ENCODE measurements around the gene PPARG.
"Not testable (repeated sequence)": the region's sequence is repeated elsewhere in the genome, so short reads cannot be mapped to it uniquely, and the experiment has no call there.

PPARG gene

DNA sequence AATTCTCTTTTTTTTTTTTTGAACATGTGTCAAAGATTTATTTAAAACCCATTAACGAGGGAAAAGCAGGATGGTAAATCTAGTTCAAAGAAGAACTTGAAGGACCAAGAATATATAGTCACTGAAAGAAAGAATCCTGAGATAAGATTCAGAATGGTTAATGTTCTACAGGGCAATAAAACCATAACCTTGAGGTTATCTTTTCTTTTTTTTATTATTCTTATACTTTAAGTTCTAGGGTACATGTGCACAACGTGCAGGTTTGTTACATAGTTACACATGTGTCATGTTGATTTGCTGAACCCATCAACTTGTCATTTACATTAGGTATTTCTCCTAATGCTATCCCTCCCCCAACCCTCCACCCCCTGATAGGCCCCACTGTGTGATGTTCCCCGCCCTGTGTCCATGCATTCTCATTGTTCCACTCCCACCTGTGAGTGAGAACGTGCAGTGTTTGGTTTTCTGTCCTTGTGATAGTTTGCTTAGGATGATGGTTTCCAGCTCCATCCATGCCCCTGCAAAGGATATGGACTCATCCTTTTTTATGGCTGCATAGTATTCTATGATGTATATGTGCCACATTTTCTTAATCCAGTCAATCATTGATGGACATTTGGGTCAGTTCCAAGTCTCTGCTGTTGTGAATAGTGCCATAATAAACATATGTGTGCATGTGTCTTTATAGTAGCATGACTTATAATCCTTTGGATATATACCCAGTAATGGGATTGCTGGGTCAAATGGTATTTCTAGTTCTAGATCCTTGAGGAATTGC, 97.8 kb downstream of the PPARG start:
- H3K4me1 ChIP-seq (ENCODE audit: control insufficient read depth in 1 of 2, insufficient read depth in 2 of 2, low read length in 2 of 2); H3K9me3 ChIP-seq (ENCODE audit: control insufficient read depth in 1 of 2, low read length in 2 of 2); H3K27ac ChIP-seq (ENCODE audit: low read length); H3K36me3 ChIP-seq (ENCODE audit: control insufficient read depth in 1 of 2, insufficient read depth in 2 of 2, low read length in 2 of 2); H3K4me3 ChIP-seq (ENCODE audit: low read depth in 1 of 2, low read length in 2 of 2); H3K27me3 ChIP-seq (ENCODE audit: low read depth, low read length): not testable (repeated sequence)

DNA sequence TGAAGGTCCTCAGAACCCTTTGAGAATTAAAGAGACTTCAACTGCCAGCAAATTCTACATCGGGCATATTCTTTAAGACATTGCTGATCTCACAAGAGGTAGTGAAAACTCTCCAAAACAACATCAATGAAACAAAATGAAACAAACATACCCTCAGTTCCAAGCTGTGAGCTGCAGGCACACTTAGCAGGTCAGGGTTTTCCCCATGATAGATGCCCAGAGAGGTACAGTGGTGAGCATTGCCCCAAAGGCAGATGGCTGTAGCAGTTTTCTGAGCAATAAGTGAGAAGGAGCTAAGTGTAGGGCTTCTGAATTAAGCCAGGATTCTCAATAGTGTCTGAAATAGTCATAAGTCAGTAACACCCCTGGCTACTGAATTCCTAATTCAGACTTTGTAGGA, 99.3 kb downstream of the PPARG start:
- Histone ChIP-seq H3K36me3 (ENCODE audit: control insufficient read depth in 1 of 2, insufficient read depth in 2 of 2, low read length in 2 of 2) (no peaks in the 10 kb centered on the region), H3K4me3 (ENCODE audit: low read depth in 1 of 2, low read length in 2 of 2) (no peak overlapping the region), H3K4me1 (ENCODE audit: control insufficient read depth in 1 of 2, insufficient read depth in 2 of 2, low read length in 2 of 2) (no peaks in the 10 kb centered on the region), H3K9me3 (ENCODE audit: control insufficient read depth in 1 of 2, low read length in 2 of 2) (peaks cover 0 to 2% of the 10 kb centered on the region in 2 donors), H3K27me3 (ENCODE audit: low read depth, low read length) (no peaks in the 10 kb centered on the region), H3K27ac (ENCODE audit: low read length) (no peak overlapping the region)

DNA sequence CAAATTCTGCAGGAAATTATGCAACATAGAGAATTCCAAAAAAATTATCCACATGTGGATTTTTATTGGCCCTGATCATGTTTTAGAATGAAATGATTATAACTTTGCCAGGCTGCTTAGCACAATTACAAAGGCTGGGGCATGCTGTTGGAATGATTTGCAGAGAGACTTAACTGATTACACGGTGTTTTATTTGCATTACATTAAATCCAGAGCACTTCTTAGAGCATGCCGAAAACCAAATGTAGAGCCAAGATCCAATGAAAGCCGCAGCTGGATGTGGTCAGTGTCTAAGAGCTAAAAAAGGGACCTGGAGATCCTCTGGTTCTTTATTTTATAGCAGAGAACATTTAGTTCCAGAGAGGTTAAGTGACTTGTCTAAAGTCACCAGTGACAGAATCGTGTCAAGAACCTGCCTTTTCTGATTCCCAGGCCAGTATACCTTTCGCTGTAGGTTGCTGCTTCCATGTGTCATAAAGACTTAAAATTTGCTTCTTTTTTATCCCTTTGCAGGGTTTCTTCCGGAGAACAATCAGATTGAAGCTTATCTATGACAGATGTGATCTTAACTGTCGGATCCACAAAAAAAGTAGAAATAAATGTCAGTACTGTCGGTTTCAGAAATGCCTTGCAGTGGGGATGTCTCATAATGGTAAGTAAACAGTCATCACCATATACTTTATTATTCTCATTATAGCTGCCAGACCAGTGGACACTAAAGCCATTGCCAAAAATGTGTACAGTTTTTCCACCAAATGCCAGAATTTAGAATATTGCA, 103.4 kb downstream of the PPARG start:
- Histone ChIP-seq H3K4me3 (ENCODE audit: low read depth in 1 of 2, low read length in 2 of 2) (no peak overlapping the region), H3K27ac (ENCODE audit: low read length) (no peak overlapping the region), H3K4me1 (ENCODE audit: control insufficient read depth in 1 of 2, insufficient read depth in 2 of 2, low read length in 2 of 2) (peaks cover 0 to 3% of the 10 kb centered on the region in 2 donors), H3K9me3 (ENCODE audit: control insufficient read depth in 1 of 2, low read length in 2 of 2) (no peaks in the 10 kb centered on the region), H3K36me3 (ENCODE audit: control insufficient read depth in 1 of 2, insufficient read depth in 2 of 2, low read length in 2 of 2) (no peaks in the 10 kb centered on the region), H3K27me3 (ENCODE audit: low read depth, low read length) (no peaks in the 10 kb centered on the region)

DNA sequence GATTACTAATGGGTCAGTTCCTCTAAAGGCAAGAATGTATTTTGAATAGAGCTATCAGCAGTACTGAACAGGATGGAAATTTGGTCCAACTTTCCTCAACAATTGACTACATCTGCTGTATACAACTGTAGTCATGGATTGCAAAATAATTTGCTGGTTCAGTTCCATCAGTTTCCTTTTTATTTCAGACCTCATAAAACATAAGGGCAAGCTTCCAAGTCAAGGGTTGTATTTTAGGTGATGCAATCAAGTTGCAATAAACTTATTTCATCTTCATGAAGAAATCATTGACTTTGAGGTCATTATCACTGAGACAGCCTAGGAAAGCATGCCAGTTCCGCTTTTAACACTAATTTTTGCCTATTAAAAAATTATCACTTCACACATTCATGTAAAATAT, 105.0 kb downstream of the PPARG start:
- no peak overlapping the region for H3K4me3 ChIP-seq (ENCODE audit: low read depth in 1 of 2, low read length in 2 of 2)
- no peak overlapping the region for H3K27ac ChIP-seq (ENCODE audit: low read length)
- H3K4me1 ChIP-seq (ENCODE audit: control insufficient read depth in 1 of 2, insufficient read depth in 2 of 2, low read length in 2 of 2) = peaks cover 0 to 3% of the 10 kb centered on the region in 2 donors
- H3K9me3 ChIP-seq (ENCODE audit: control insufficient read depth in 1 of 2, low read length in 2 of 2) = no peaks in the 10 kb centered on the region
- H3K27me3 ChIP-seq (ENCODE audit: low read depth, low read length) = no peaks in the 10 kb centered on the region
- H3K36me3 ChIP-seq (ENCODE audit: control insufficient read depth in 1 of 2, insufficient read depth in 2 of 2, low read length in 2 of 2) = no peaks in the 10 kb centered on the region

DNA sequence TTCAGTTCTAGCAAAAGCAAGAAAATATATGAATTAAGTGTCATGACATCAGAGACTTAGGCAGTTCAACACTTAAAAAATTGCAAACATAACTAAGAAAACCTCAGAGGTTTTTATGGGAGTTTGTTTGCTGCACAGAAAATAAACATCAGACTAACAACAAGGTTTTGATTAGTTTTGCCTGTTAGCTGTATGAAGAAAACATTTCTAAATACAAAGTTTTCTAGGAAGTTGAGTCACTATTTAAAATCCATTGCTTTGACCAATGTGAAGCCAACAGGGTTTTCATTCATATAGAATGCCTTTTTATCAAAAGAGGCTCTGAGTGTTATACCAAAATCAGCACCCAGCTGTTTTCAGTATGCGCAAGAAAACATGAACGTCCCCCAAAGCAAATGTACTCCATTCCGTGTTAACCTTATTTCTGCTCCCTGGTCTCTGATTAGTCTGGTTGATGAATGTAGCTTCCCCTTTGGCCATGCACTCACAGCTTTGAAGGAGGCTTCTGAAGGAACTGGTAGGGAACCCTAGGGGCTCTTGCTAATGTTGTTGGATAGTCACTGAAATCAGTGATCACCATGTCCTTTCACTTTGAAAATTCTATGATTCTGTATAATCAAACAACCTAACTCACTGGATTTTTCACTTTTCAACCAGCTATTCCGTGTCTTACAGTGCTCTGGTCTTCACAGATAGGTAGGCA, 105.8 kb downstream of the PPARG start:
- Histone ChIP-seq H3K9me3 (ENCODE audit: control insufficient read depth in 1 of 2, low read length in 2 of 2) (no peaks in the 10 kb centered on the region), H3K4me3 (ENCODE audit: low read depth in 1 of 2, low read length in 2 of 2) (no peak overlapping the region), H3K27ac (ENCODE audit: low read length) (no peak overlapping the region), H3K36me3 (ENCODE audit: control insufficient read depth in 1 of 2, insufficient read depth in 2 of 2, low read length in 2 of 2) (no peaks in the 10 kb centered on the region), H3K27me3 (ENCODE audit: low read depth, low read length) (no peaks in the 10 kb centered on the region), H3K4me1 (ENCODE audit: control insufficient read depth in 1 of 2, insufficient read depth in 2 of 2, low read length in 2 of 2) (peaks cover 0 to 3% of the 10 kb centered on the region in 2 donors)

DNA sequence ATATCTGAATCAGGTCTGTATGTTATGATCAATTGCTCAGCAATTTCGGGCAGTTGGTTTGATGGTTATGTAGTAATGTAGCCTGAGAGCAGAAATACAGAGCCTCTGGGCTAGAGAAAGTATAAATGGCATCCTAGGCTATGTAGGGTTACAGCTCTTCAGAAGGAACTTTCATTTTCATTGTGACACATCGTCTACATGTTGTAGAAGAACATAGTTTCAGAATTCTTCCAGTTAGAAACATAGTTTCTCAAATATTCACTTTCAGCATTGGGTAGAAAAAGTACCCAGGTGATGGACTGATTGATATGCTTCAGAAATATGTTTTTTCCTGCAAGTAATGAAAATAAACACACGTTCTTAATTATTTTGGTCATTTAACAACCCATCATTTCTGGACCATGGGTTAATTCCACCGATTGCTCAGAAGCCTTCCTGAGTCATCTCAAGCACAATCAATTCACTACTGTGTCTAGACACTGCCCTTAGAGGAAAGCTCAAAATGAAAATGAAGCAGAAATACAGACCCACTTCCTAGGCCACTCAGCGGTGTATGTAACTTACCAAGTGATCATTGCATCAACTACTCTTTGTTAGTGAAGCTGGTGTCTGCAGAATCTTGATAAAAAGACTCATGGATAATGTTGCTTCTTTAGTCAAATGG, 106.6 kb downstream of the PPARG start:
- Histone ChIP-seq H3K9me3 (ENCODE audit: control insufficient read depth in 1 of 2, low read length in 2 of 2) (no peaks in the 10 kb centered on the region), H3K27ac (ENCODE audit: low read length) (no peak overlapping the region), H3K27me3 (ENCODE audit: low read depth, low read length) (no peaks in the 10 kb centered on the region), H3K4me1 (ENCODE audit: control insufficient read depth in 1 of 2, insufficient read depth in 2 of 2, low read length in 2 of 2) (peaks cover 0 to 9% of the 10 kb centered on the region in 2 donors), H3K36me3 (ENCODE audit: control insufficient read depth in 1 of 2, insufficient read depth in 2 of 2, low read length in 2 of 2) (no peaks in the 10 kb centered on the region), H3K4me3 (ENCODE audit: low read depth in 1 of 2, low read length in 2 of 2) (no peak overlapping the region)

DNA sequence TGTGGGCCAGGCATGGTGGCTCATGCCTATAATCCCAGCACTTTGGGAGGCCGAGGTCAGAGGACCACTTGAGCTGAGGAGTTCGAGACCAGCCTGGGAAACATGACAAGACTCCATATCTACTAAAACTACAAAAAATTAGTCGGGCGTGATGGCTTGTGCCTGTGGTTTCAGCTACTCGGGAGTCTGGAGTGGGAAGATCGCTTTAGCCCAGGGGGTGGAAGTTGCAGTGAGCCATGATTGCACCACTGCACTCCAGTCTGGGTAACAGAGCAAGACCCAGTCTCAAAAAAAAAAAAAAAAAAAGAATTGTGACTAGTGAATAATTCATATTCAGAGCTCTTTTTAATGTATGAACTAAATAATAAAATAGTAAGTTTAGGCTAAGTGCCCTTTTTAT, 107.6 kb downstream of the PPARG start:
- no peaks in the 10 kb centered on the region for H3K27me3 ChIP-seq (ENCODE audit: low read depth, low read length)
- H3K4me3 ChIP-seq (ENCODE audit: low read depth in 1 of 2, low read length in 2 of 2) = no peak overlapping the region
- no peak overlapping the region for H3K27ac ChIP-seq (ENCODE audit: low read length)
- H3K4me1 ChIP-seq (ENCODE audit: control insufficient read depth in 1 of 2, insufficient read depth in 2 of 2, low read length in 2 of 2) = peaks cover 0 to 9% of the 10 kb centered on the region in 2 donors
- no peaks in the 10 kb centered on the region for H3K9me3 ChIP-seq (ENCODE audit: control insufficient read depth in 1 of 2, low read length in 2 of 2)
- no peaks in the 10 kb centered on the region for H3K36me3 ChIP-seq (ENCODE audit: control insufficient read depth in 1 of 2, insufficient read depth in 2 of 2, low read length in 2 of 2)

DNA sequence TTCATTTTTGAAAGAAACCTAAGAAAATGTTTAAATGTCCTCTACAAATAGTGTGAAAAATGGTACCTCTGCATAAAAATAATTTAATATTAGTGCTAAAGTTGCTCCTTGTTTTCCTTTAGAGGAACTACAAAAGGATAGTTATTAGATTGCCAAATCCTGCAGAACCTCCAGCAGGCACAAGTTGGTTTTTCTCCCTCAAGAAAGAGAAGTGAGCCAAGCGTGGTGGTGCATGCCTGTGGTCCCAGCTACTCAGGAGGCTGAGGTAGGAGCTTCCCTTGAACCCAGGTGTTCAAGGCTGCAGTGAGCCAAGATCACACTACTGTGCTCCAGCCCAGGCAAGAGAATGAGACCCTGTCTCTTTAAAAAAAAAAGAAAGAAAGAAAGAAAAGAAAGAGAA, 110.4 kb downstream of the PPARG start:
- H3K4me3 ChIP-seq (ENCODE audit: low read depth in 1 of 2, low read length in 2 of 2) = no peak overlapping the region
- H3K9me3 ChIP-seq (ENCODE audit: control insufficient read depth in 1 of 2, low read length in 2 of 2) = no peaks in the 10 kb centered on the region
- H3K4me1 ChIP-seq (ENCODE audit: control insufficient read depth in 1 of 2, insufficient read depth in 2 of 2, low read length in 2 of 2) = peaks cover 0 to 9% of the 10 kb centered on the region in 2 donors
- no peaks in the 10 kb centered on the region for H3K36me3 ChIP-seq (ENCODE audit: control insufficient read depth in 1 of 2, insufficient read depth in 2 of 2, low read length in 2 of 2)
- no peak overlapping the region for H3K27ac ChIP-seq (ENCODE audit: low read length)
- no peaks in the 10 kb centered on the region for H3K27me3 ChIP-seq (ENCODE audit: low read depth, low read length)

DNA sequence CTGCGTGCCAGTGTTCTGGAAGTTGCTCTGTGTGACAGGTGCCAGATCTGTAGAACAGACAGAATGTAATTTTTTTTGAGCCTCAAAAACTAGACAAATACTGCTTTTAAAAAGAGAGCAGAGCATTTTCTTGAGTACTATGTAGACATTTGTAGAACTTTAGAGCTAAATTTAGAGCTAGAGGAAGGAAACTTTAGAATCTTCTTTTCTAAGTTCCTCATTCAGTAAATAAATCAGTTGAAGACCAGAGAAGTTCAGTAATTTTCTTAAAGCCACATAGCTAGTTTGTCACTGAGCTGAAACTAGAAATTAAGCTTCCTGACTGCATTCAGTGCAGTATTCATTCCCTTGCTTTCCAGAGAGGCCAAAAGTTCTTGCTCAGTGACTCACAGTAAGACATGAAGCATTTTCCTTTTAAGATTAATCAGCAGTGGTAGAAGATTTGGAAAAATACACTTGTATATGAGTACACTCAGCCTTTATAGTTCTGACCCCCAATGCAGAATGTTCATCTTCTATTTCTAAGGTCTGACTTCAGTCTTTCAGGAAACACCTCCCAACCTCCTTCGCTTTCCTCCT, 111.8 kb downstream of the PPARG start:
- Histone ChIP-seq H3K9me3 (ENCODE audit: control insufficient read depth in 1 of 2, low read length in 2 of 2) (no peaks in the 10 kb centered on the region), H3K27me3 (ENCODE audit: low read depth, low read length) (no peaks in the 10 kb centered on the region), H3K27ac (ENCODE audit: low read length) (no peak overlapping the region), H3K36me3 (ENCODE audit: control insufficient read depth in 1 of 2, insufficient read depth in 2 of 2, low read length in 2 of 2) (no peaks in the 10 kb centered on the region), H3K4me1 (ENCODE audit: control insufficient read depth in 1 of 2, insufficient read depth in 2 of 2, low read length in 2 of 2) (peaks cover 0 to 6% of the 10 kb centered on the region in 2 donors), H3K4me3 (ENCODE audit: low read depth in 1 of 2, low read length in 2 of 2) (no peak overlapping the region)

DNA sequence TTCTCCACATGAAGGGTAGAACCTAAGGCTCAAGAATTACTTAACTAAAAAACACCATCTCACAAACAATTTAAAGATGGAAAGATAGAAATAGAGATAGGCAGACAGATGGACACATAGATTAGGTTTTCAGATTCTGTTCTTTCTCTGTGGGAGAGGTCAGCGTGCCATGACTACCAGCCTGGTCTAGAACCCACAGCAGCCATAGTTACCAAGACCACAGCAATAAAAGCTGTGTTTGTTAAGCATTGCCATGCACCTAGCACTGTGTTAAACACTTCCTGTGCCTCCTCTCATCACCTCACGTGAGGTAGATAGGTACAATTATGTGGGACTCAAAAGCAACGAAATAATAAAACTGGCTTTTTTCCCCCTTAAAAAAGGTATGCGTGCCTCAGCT, 112.3 kb downstream of the PPARG start:
- Histone ChIP-seq H3K9me3 (ENCODE audit: control insufficient read depth in 1 of 2, low read length in 2 of 2) (no peaks in the 10 kb centered on the region), H3K4me1 (ENCODE audit: control insufficient read depth in 1 of 2, insufficient read depth in 2 of 2, low read length in 2 of 2) (peaks cover 0 to 6% of the 10 kb centered on the region in 2 donors), H3K36me3 (ENCODE audit: control insufficient read depth in 1 of 2, insufficient read depth in 2 of 2, low read length in 2 of 2) (no peaks in the 10 kb centered on the region), H3K4me3 (ENCODE audit: low read depth in 1 of 2, low read length in 2 of 2) (no peak overlapping the region), H3K27me3 (ENCODE audit: low read depth, low read length) (no peaks in the 10 kb centered on the region), H3K27ac (ENCODE audit: low read length) (no peak overlapping the region)
